PC-9 (cell line): ENCODE measurements around the gene WSCD1. TPM values are rescaled to one million over a fixed set of nuclear protein-coding genes. Genes with fewer than 3 reads are reported as not detected.

ENCODE experiments used
- BruUV-seq: library from RNA; stranded (reverse); fragments of 400-500 nt; replicated peaks from 2 replicates; lab custom pipeline; 2021; lab: Mats Ljungman, UMichigan
- CTCF ChIA-PET: fragments of 300-600 bp; sonication (Branson Sonifier 250); formaldehyde crosslinking; loops from one replicate; lab custom pipeline; 2022; ENCODE audit warnings: antibody characterized with exemption; lab: Charles Lee
- POLR2A ChIA-PET: fragments of 300-600 bp; sonication (Branson Sonifier 250); formaldehyde crosslinking; loops from one replicate; lab custom pipeline; 2022; ENCODE audit warnings: antibody characterized with exemption; ENCODE audit not compliant: unreplicated experiment; lab: Charles Lee
- DNase-seq, 2 experiments: peaks; one replicate each; pipeline versions ENCODE4 v3.0.0 to v3.0.0-alpha.2; 2015 to 2022; ENCODE audit warnings: mixed read lengths in 1 of 2
- H2AFZ ChIP-seq: fragments of 200-600 bp; sonication (generic); 2 replicates; pipeline ENCODE4 v1.8.1; 2017; ENCODE audit warnings: antibody characterized with exemption
- H3F3A ChIP-seq: fragments of 200-600 bp; sonication (generic); 2 replicates; pipeline ENCODE4 v1.8.1; 2017; ENCODE audit warnings: antibody characterized with exemption, mild to moderate bottlenecking, low read depth; ENCODE audit not compliant: insufficient read depth
- H3K27ac ChIP-seq: fragments of 200-600 bp; sonication (generic); 2 replicates; pipeline ENCODE4 v1.6.1; 2016; ENCODE audit warnings: mixed run types
- H3K27me3 ChIP-seq: fragments of 200-600 bp; sonication (generic); 2 replicates; pipeline ENCODE4 v1.6.1; 2016; ENCODE audit warnings: low read depth, mixed run types; ENCODE audit not compliant: insufficient read depth
- H3K36me3 ChIP-seq: fragments of 200-600 bp; sonication (generic); 2 replicates; pipeline ENCODE4 v1.6.1; 2016; ENCODE audit warnings: low read depth, mixed run types
- H3K4me1 ChIP-seq: fragments of 200-600 bp; sonication (generic); replicated peaks from 2 replicates; pipeline ENCODE4 v1.6.1; 2016; ENCODE audit warnings: mixed run types; ENCODE audit not compliant: insufficient read depth
- H3K4me2 ChIP-seq: fragments of 200-600 bp; sonication (generic); 2 replicates; pipeline ENCODE4 v1.6.1; 2017; ENCODE audit warnings: mixed run types
- H3K4me3 ChIP-seq: fragments of 200-600 bp; sonication (generic); 2 replicates; pipeline ENCODE4 v1.6.1; 2016; ENCODE audit warnings: mixed run types
- H3K79me2 ChIP-seq: fragments of 200-600 bp; sonication (generic); 2 replicates; pipeline ENCODE4 v1.6.1; 2017; ENCODE audit warnings: low read depth, mixed run types
- H3K9me2 ChIP-seq: fragments of 200-600 bp; sonication (generic); 2 replicates; pipeline ENCODE4 v1.8.1; 2017; ENCODE audit warnings: mild to moderate bottlenecking; ENCODE audit not compliant: insufficient read depth
- H3K9me3 ChIP-seq: fragments of 200-600 bp; sonication (generic); 2 replicates; pipeline ENCODE4 v1.8.1; 2016; ENCODE audit warnings: low read depth; ENCODE audit not compliant: insufficient read depth
- H4K20me1 ChIP-seq: fragments of 200-600 bp; sonication (generic); 2 replicates; pipeline ENCODE4 v1.8.1; 2017; ENCODE audit not compliant: insufficient read depth
- CTCF ChIP-seq: fragments of 200-600 bp; sonication (generic); conservative IDR thresholded peaks from 2 replicates; pipeline ENCODE4 v1.6.1; 2017; ENCODE audit warnings: mixed run types, antibody characterized with exemption, mild to moderate bottlenecking, moderate library complexity
- EZH2 ChIP-seq: fragments of 200-600 bp; sonication (generic); IDR thresholded peaks from 2 replicates; pipeline ENCODE4 v1.8.0; 2017; ENCODE audit warnings: antibody characterized with exemption, low read depth
- intact Hi-C: fragments of 100-400 bp; cut with micrococcal nuclease; formaldehyde crosslinking; loops from one replicate; pipeline ENCODE4 v1.10.0; 2022; ENCODE audit not compliant: unreplicated experiment
- total RNA-seq: library from RNA; stranded (reverse); gene quantifications from 2 replicates; pipeline ENCODE4 v1.2.3, GENCODE V29; 2021

Gene WSCD1
- total RNA-seq, 1 experiment from 2014 or later, result not detected

GRCh38 chr17:6135996-6136395 is 65.8 kb downstream of the WSCD1 start:
- intact Hi-C loops, result no loop called here
- TF ChIP-seq CTCF, result no peak
- TF ChIP-seq EZH2, result no peak
- no peak overlapping the region for H2AFZ ChIP-seq

GRCh38 chr17:6137716-6138502 is 67.7 kb downstream of the WSCD1 start:
- no peak for TF ChIP-seq CTCF
- TF ChIP-seq EZH2, result no peak
- no TSS peak for BruUV-seq
- H3K4me2 ChIP-seq, result no peak overlapping the region
- DNase-seq, result no peak
- H3F3A ChIP-seq, result no peaks in the 10 kb centered on the region
- H3K4me3 ChIP-seq, result no peak overlapping the region
- H4K20me1 ChIP-seq, result no peaks in the 10 kb centered on the region; the same call in none of the 2 replicates
- H3K27ac ChIP-seq, result no peak overlapping the region
- no peaks in the 10 kb centered on the region for H3K79me2 ChIP-seq
- H2AFZ ChIP-seq, result no peak overlapping the region
- POLR2A ChIA-PET, result no interaction called here
- peaks cover 93% of the 10 kb centered on the region for H3K27me3 ChIP-seq
- H3K4me1 ChIP-seq, result no peaks in the 10 kb centered on the region
- no peaks in the 10 kb centered on the region for H3K9me3 ChIP-seq
- H3K9me2 ChIP-seq, result no peaks in the 10 kb centered on the region
- intact Hi-C loops, result no loop called here
- CTCF ChIA-PET, result no interaction called here
- H3K36me3 ChIP-seq, result no peaks in the 10 kb centered on the region

More at GRCh38 chr17:6135996-6136395, 65.8 kb downstream of the WSCD1 start:
- no peaks in the 10 kb centered on the region for H3F3A ChIP-seq
- no peaks in the 10 kb centered on the region for H3K79me2 ChIP-seq
- no peak for DNase-seq
- H3K27ac ChIP-seq, result no peak overlapping the region
- H3K4me2 ChIP-seq, result no peak overlapping the region
- BruUV-seq, result no TSS peak
- H3K4me3 ChIP-seq, result no peak overlapping the region
- H3K9me3 ChIP-seq, result no peaks in the 10 kb centered on the region
- CTCF ChIA-PET, result no interaction called here
- peaks cover 91% of the 10 kb centered on the region for H3K27me3 ChIP-seq
- no peaks in the 10 kb centered on the region; the same call in none of the 2 replicates for H4K20me1 ChIP-seq
- no peaks in the 10 kb centered on the region for H3K36me3 ChIP-seq
- POLR2A ChIA-PET, result no interaction called here
- no peaks in the 10 kb centered on the region for H3K9me2 ChIP-seq
- H3K4me1 ChIP-seq, result no peaks in the 10 kb centered on the region

- H4K20me1 ChIP-seq, result no peaks in the 10 kb centered on the region; the same call in none of the 2 replicates
- no peaks in the 10 kb centered on the region for H3K9me3 ChIP-seq
- no peaks in the 10 kb centered on the region for H3F3A ChIP-seq
- peaks cover 86% of the 10 kb centered on the region for H3K27me3 ChIP-seq
- H3K9me2 ChIP-seq, result no peaks in the 10 kb centered on the region
- no peak overlapping the region for H2AFZ ChIP-seq
- H3K36me3 ChIP-seq, result no peaks in the 10 kb centered on the region
- H3K4me2 ChIP-seq, result no peak overlapping the region
- intact Hi-C loops, result no loop called here
- ChIA-PET CTCF (no interaction called here), POLR2A (no interaction called here)
- no peak overlapping the region for H3K27ac ChIP-seq
- H3K4me1 ChIP-seq, result no peaks in the 10 kb centered on the region
- no peak overlapping the region for H3K4me3 ChIP-seq
- H3K79me2 ChIP-seq, result no peaks in the 10 kb centered on the region
- no peak for TF ChIP-seq EZH2
- TF ChIP-seq CTCF, result no peak
- no TSS peak for BruUV-seq
- no peak for DNase-seq
Observed at GRCh38 chr17:6138761-6139446, 68.7 kb downstream of the WSCD1 start.
